Measurements from ENCODE around the gene CFD.
A peak's percentile ranks its signal among the peaks of the same experiment; 100 is the strongest.
"Not testable (repeated sequence)": the region's sequence is repeated elsewhere in the genome, so short reads cannot be mapped to it uniquely, and the experiment has no call there.

Gene CFD

GRCh38 chr19:872266-872951, 12.9 kb downstream of the CFD start:
- peak; percentile 77 for DNase-seq

DNA sequence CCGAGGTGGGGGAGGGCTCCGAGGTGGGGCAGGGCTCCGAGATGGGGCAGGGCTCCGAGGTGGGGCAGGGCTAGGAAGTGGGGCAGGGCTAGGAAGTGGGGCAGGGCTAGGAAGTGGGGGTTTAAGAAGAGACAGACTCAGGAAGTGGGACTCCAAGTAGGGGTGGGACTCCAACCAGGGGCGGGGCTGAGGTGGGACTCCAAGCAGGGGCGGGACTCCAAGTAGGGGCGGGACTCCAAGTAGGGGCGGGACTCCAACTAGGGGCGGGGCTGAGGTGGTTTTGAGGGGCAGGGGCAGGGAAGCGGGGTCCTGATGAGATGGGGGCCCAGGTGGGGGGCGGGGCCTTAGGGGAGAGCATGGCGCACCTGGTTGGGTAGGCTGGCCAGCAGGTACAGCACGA, 13.6 kb downstream of the CFD start:
- peak; percentile 61 for DNase-seq

DNA sequence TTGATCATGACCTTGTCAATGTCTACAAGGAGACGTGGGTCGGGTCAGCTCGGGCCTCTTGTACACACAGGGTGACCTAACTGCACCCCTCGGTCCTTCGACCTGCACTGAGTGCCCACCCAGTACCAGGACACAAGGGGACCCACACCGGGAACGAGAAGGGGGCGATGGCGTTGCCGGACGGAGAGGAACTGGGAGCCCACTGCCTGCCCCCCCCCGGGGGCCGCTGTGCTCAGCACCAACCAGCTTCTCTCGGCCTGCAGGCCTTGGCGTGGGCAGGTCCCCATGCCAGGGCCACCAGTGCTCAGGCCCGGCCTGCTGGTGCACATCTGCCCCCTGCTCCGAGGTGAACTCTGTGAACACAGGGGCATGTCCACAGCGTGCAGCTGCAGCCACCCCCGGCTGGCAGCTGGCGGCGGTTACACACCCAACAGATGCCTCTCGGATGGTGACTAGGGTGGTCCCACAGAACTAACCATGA, 14.1 kb downstream of the CFD start:
- no peak for DNase-seq

- DNase-seq, result no peak
These were observed 15.9 kb downstream of the CFD start for GRCh38 chr19:875265-875879.

DNA sequence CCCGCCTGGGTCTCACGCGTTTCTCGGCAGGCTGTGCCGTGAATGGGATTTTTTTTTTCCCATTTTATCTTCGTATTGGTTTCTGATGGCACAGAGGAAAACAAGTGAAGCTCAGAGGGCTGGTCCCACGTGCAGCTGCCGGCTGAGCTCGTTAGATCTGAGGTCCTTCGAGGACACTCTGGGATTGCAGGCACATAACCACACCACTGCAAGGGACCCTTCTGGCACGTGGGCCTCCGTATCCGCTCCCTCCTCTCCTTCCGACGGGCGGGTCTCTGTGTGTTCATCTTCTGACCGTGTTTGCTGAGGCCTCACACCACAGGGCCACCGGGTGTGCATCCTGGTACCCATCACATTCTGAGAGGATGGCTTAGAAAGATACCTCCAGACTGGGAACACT, 16.6 kb downstream of the CFD start:
- DNase-seq, result no peak

- DNase-seq, result no peak
These were observed 17.4 kb downstream of the CFD start for GRCh38 chr19:876780-877314.

- not testable (repeated sequence) for DNase-seq
These were observed 18.7 kb downstream of the CFD start for GRCh38 chr19:877992-878660.

GRCh38 chr19:878751-879561, 19.5 kb downstream of the CFD start:
- not testable (repeated sequence) for DNase-seq

GRCh38 chr19:879711-880438, 20.4 kb downstream of the CFD start:
- DNase-seq, result no peak

GRCh38 chr19:881385-882071, 22.1 kb downstream of the CFD start:
- DNase-seq, result no peak

DNA sequence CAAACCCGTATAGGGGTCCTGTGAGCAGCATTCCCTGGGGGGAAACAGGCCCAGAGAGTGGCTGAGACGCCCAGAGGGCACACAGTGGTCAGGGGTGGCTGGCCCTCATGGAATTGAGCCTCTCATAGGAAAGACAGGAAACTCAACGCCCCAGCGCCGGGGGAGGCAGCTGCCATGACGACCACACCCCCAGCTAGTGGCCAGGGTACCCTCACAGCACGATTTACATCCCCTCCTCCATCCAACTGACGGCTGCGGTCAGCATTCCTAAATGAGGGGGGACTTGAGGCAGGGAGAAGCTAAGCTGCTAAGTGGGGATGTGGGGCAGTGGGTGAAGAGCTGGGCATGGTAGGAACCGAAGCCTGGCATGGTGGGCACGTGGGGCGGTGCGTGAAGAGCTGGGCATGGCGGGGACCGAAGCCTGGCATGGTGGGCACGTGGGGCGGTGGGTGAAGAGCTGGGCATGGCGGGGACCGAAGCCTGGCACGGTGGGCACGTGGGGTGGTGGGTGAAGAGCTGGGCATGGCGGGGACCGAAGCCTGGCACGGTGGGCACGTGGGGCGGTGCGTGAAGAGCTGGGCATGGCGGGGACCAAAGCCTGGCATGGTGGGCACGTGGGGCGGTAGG, 23.5 kb downstream of the CFD start:
- DNase-seq, result no peak

GRCh38 chr19:883661-884211, 24.3 kb downstream of the CFD start:
- no peak for DNase-seq

- DNase-seq, result no peak
These were observed 25.2 kb downstream of the CFD start for GRCh38 chr19:884420-885211.

GRCh38 chr19:885536-886224, 26.2 kb downstream of the CFD start:
- no peak for DNase-seq

GRCh38 chr19:887072-887471, 27.6 kb downstream of the CFD start:
- no peak for DNase-seq

DNA sequence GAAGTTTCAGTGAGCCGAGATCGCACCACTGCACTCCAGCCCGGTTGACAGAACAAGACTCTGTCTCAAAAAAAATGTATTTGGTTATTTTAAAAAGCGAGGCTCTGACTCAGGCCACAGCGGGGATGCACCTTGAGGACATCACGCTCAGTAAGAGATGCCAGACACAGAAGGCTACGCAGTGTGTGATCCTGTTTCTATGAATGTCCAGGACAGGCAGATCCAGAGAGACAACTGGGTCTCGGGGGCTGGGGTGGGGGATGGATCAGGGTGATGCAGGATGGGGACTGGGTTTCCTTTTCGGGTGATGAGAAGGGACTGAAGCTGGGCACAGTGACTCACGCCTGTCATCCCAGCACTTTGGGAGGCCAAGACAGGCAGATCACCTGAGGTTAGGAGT, 28.1 kb downstream of the CFD start:
- DNase-seq, result no peak

GRCh38 chr19:888581-889385, 29.3 kb downstream of the CFD start:
- no peak for DNase-seq

GRCh38 chr19:889662-890295, 30.3 kb downstream of the CFD start:
- DNase-seq, result no peak

Data from activated naive CD4-positive, alpha-beta T cell treated with anti-CD3 and anti-CD28 coated beads, Interleukin-2, amount 50 U/mL, for 16 hours (primary cell).